AG10803 (cell line): ENCODE data around the gene TCEAL8.

ENCODE experiments used
- DNase-seq: peaks from one replicate; pipeline ENCODE4 v3.0.0; 2010; ENCODE audit warnings: low read depth
- H3K4me3 ChIP-seq: 2 replicates; pipeline ENCODE4 v1.5.1; 2011; ENCODE audit warnings: mild to moderate bottlenecking, low read length, control low read depth
- CTCF ChIP-seq: conservative IDR thresholded peaks from 2 replicates; pipeline ENCODE4 v1.5.1; 2011; ENCODE audit warnings: mild to moderate bottlenecking, low read length, control low read depth, inconsistent platforms

TCEAL8 gene

GRCh38 chrX:103254921-103255493 lies at the start of gene TCEAL8:
TSS of gene TCEAL8 (minus strand) at chrX:103255155. CDS start at chrX:103253979, 1,176 bp downstream.
- no peak for TF ChIP-seq CTCF
- peak; percentile 65 for DNase-seq
- peak within 1 kb of the TSS; percentile 75 for H3K4me3 ChIP-seq

GRCh38 chrX:103304705-103305104 lies 49.8 kb upstream of the TCEAL8 start:
- DNase-seq: no peak
- no peak overlapping the region for H3K4me3 ChIP-seq
- no peak for TF ChIP-seq CTCF

GRCh38 chrX:103293118-103293517 lies 38.2 kb upstream of the TCEAL8 start:
- DNase-seq: no peak
- TF ChIP-seq CTCF: no peak
- no peak overlapping the region for H3K4me3 ChIP-seq

GRCh38 chrX:103279624-103280023 lies 24.7 kb upstream of the TCEAL8 start:
- no peak for DNase-seq
- no peak for TF ChIP-seq CTCF
- H3K4me3 ChIP-seq: no peak overlapping the region

GRCh38 chrX:103276581-103277002 lies 21.6 kb upstream of the TCEAL8 start, which contains the start of gene TCEAL5:
TSS of gene TCEAL5 (minus strand) at chrX:103276750. CDS start at chrX:103274563, 2,187 bp downstream.
- H3K4me3 ChIP-seq: no peak within 1 kb of the TSS
- no peak for DNase-seq
- no peak for TF ChIP-seq CTCF

- no peak for DNase-seq
- H3K4me3 ChIP-seq: no peak overlapping the region
- TF ChIP-seq CTCF: no peak
Observed at GRCh38 chrX:103275947-103276567, 21.1 kb upstream of the TCEAL8 start.

GRCh38 chrX:103274284-103274683 lies 19.3 kb upstream of the TCEAL8 start:
- no peak for DNase-seq
- H3K4me3 ChIP-seq: no peak overlapping the region
- no peak for TF ChIP-seq CTCF
